ENCODE data around the gene RLF. TPM values are rescaled to one million over a fixed set of nuclear protein-coding genes. Genes with fewer than 3 reads are reported as not detected.
"Not testable (repeated sequence)": the region's sequence is repeated elsewhere in the genome, so short reads cannot be mapped to it uniquely, and the experiment has no call there.

The RLF gene
- total RNA-seq, 3 donors from 2014 or later (not counting 1 experiment from before 2014, with no cell fraction given), result 25.6 to 29.7 (median 26.7) TPM

- ATAC-seq, result no peak
- H3K4me3 Mint-ChIP-seq, result no peak overlapping the region
- Histone ChIP-seq H3K4me3 (ENCODE audit: low read length) (no peak overlapping the region), H3K9me3 (ENCODE audit: control insufficient read depth, insufficient read depth, low read length) (no peaks in the 10 kb centered on the region), H3K27me3 (ENCODE audit: control insufficient read depth, insufficient read depth, low read length) (no peaks in the 10 kb centered on the region), H3K4me1 (ENCODE audit: control insufficient read depth, insufficient read depth, low read length) (no peaks in the 10 kb centered on the region), H3K36me3 (ENCODE audit: control insufficient read depth, insufficient read depth, low read length) (peaks cover 17% of the 10 kb centered on the region), H3K27ac (ENCODE audit: low read length) (no peak overlapping the region)
- H3K4me1 Mint-ChIP-seq, result peaks cover 0 to 13% of the 10 kb centered on the region in 2 donors
- WGBS (ENCODE audit: insufficient coverage), result over 99% methylated on average over 5 of the region's 5 CpGs
- TF ChIP-seq CTCF (IDR thresholded peaks at IDR 0.05), result no peak
- no peaks in the 10 kb centered on the region for H3K9me3 Mint-ChIP-seq
- H3K27ac Mint-ChIP-seq, result no peak overlapping the region
- intact Hi-C loops (cut with micrococcal nuclease), result no loop called here
- DNase-seq, result no peak
- H3K36me3 Mint-ChIP-seq, result no peaks in the 10 kb centered on the region
- no peaks in the 10 kb centered on the region for H3K27me3 Mint-ChIP-seq (ENCODE audit: low read depth in 2 of 2)
These were observed 57.1 kb downstream of the RLF start for GRCh38 chr1:40218333-40218732.

- H3K27ac ChIP-seq (ENCODE audit: low read length); H3K4me3 Mint-ChIP-seq; H3K27ac Mint-ChIP-seq; H3K4me1 ChIP-seq (ENCODE audit: control insufficient read depth, insufficient read depth, low read length); DNase-seq; H3K4me3 ChIP-seq (ENCODE audit: low read length); H3K36me3 Mint-ChIP-seq; H3K27me3 ChIP-seq (ENCODE audit: control insufficient read depth, insufficient read depth, low read length); ATAC-seq; H3K9me3 ChIP-seq (ENCODE audit: control insufficient read depth, insufficient read depth, low read length); intact Hi-C loops (cut with micrococcal nuclease); H3K4me1 Mint-ChIP-seq; H3K27me3 Mint-ChIP-seq (ENCODE audit: low read depth in 2 of 2); H3K36me3 ChIP-seq (ENCODE audit: control insufficient read depth, insufficient read depth, low read length); H3K9me3 Mint-ChIP-seq: not testable (repeated sequence)
- WGBS (ENCODE audit: insufficient coverage), result 97% methylated on average over 18 of the region's 18 CpGs
These were observed 60.3 kb downstream of the RLF start for GRCh38 chr1:40221471-40221905.

GRCh38 chr1:40221977-40222772 is 61.0 kb downstream of the RLF start:
- Mint-ChIP-seq H3K36me3 (no peaks in the 10 kb centered on the region), H3K9me3 (no peaks in the 10 kb centered on the region), H3K27ac (no peak overlapping the region), H3K4me1 (peaks cover 0 to 9% of the 10 kb centered on the region in 2 donors), H3K4me3 (no peak overlapping the region), H3K27me3 (ENCODE audit: low read depth in 2 of 2) (no peaks in the 10 kb centered on the region)
- Histone ChIP-seq H3K36me3 (ENCODE audit: control insufficient read depth, insufficient read depth, low read length) (peaks cover 9% of the 10 kb centered on the region), H3K4me3 (ENCODE audit: low read length) (no peak overlapping the region), H3K27me3 (ENCODE audit: control insufficient read depth, insufficient read depth, low read length) (no peaks in the 10 kb centered on the region), H3K4me1 (ENCODE audit: control insufficient read depth, insufficient read depth, low read length) (no peaks in the 10 kb centered on the region), H3K27ac (ENCODE audit: low read length) (no peak overlapping the region), H3K9me3 (ENCODE audit: control insufficient read depth, insufficient read depth, low read length) (no peaks in the 10 kb centered on the region)
- ATAC-seq (no peak), DNase-seq (no peak)
- 75% methylated on average over 1 of the region's 3 CpGs for WGBS (ENCODE audit: insufficient coverage)
- intact Hi-C loops (cut with micrococcal nuclease), result no loop called here
- no peak for TF ChIP-seq CTCF (IDR thresholded peaks at IDR 0.05)

- H3K4me3 Mint-ChIP-seq, result no peak overlapping the region
- DNase-seq (no peak), ATAC-seq (no peak)
- H3K36me3 Mint-ChIP-seq, result no peaks in the 10 kb centered on the region
- no peaks in the 10 kb centered on the region for H3K27me3 Mint-ChIP-seq (ENCODE audit: low read depth in 2 of 2)
- 91% methylated on average over 4 of the region's 6 CpGs for WGBS (ENCODE audit: insufficient coverage)
- no peaks in the 10 kb centered on the region for H3K9me3 Mint-ChIP-seq
- H3K27ac Mint-ChIP-seq, result no peak overlapping the region
- H3K4me3 ChIP-seq (ENCODE audit: low read length), result no peak overlapping the region
- no peaks in the 10 kb centered on the region for H3K9me3 ChIP-seq (ENCODE audit: control insufficient read depth, insufficient read depth, low read length)
- H3K36me3 ChIP-seq (ENCODE audit: control insufficient read depth, insufficient read depth, low read length), result peaks cover 9% of the 10 kb centered on the region
- peaks cover 0 to 9% of the 10 kb centered on the region in 2 donors for H3K4me1 Mint-ChIP-seq
- H3K27me3 ChIP-seq (ENCODE audit: control insufficient read depth, insufficient read depth, low read length), result no peaks in the 10 kb centered on the region
- intact Hi-C loops (cut with micrococcal nuclease), result no loop called here
- H3K27ac ChIP-seq (ENCODE audit: low read length), result no peak overlapping the region
- no peaks in the 10 kb centered on the region for H3K4me1 ChIP-seq (ENCODE audit: control insufficient read depth, insufficient read depth, low read length)
- TF ChIP-seq CTCF (IDR thresholded peaks at IDR 0.05), result no peak
These were observed 62.9 kb downstream of the RLF start for GRCh38 chr1:40224040-40224439.

Data from natural killer cell (primary cell).